MCF 10A (cell line): ENCODE measurements around the gene TRNP1. TPM values are rescaled to one million over a fixed set of nuclear protein-coding genes. Genes with fewer than 3 reads are reported as not detected.

Source experiments
- BruUV-seq: library from RNA; stranded (reverse); fragments of 400-500 nt; replicated peaks from 2 replicates; lab custom pipeline; 2021; lab: Mats Ljungman, UMichigan
- CTCF ChIA-PET: fragments of 300-600 bp; sonication (Branson Sonifier 250); formaldehyde crosslinking; extraction: SDS; loops from one replicate; lab custom pipeline; 2021; ENCODE audit warnings: antibody characterized with exemption, inconsistent platforms; lab: Yijun Ruan, JAX
- POLR2A ChIA-PET: fragments of 300-600, 350-650 bp; sonication (Branson Sonifier 250); formaldehyde crosslinking; extraction: SDS; loops from one replicate; lab custom pipeline; 2020; ENCODE audit warnings: antibody characterized with exemption, inconsistent platforms; lab: Yijun Ruan, JAX
- DNase-seq: peaks from one replicate; pipeline ENCODE4 v3.0.0-alpha.2; 2018; ENCODE audit not compliant: unreplicated experiment
- H3K27ac Mint-ChIP-seq: one replicate; pipeline ENCODE4 v1.8.0; 2022; ENCODE audit warnings: mild to moderate bottlenecking, low read depth, mixed read lengths; ENCODE audit not compliant: unreplicated experiment
- H3K27me3 Mint-ChIP-seq: one replicate; pipeline ENCODE4 v1.8.0; 2022; ENCODE audit warnings: mixed read lengths; ENCODE audit not compliant: insufficient read depth, unreplicated experiment
- H3K36me3 Mint-ChIP-seq: one replicate; pipeline ENCODE4 v1.8.0; 2022; ENCODE audit warnings: mild to moderate bottlenecking, moderate library complexity, mixed read lengths; ENCODE audit not compliant: insufficient read depth, unreplicated experiment
- H3K4me1 Mint-ChIP-seq: one replicate; pipeline ENCODE4 v1.8.0; 2022; ENCODE audit warnings: mixed read lengths; ENCODE audit not compliant: insufficient read depth, unreplicated experiment
- H3K4me3 Mint-ChIP-seq: one replicate; pipeline ENCODE4 v1.8.0; 2022; ENCODE audit warnings: mild to moderate bottlenecking, moderate library complexity, mixed read lengths; ENCODE audit not compliant: unreplicated experiment
- H3K9me3 Mint-ChIP-seq: one replicate; pipeline ENCODE4 v1.8.0; 2022; ENCODE audit warnings: mixed read lengths; ENCODE audit not compliant: unreplicated experiment
- CTCF ChIP-seq: fragments of 200-600 bp; IDR thresholded peaks from one replicate; pipeline ENCODE4 v1.8.0; 2022; ENCODE audit warnings: antibody characterized with exemption, mild to moderate bottlenecking; ENCODE audit not compliant: unreplicated experiment
- intact Hi-C: fragments of 100-400 bp; cut with micrococcal nuclease; formaldehyde crosslinking; loops from 2 replicates; pipeline ENCODE4 v1.14.1; 2022
- total RNA-seq: library from RNA; stranded (reverse); gene quantifications from 2 replicates; pipeline ENCODE4 v1.2.3, GENCODE V29; 2022

TRNP1 gene
- total RNA-seq, 1 experiment from 2014 or later = 59.2 TPM

GRCh38 chr1:26965213-26965612, 28.3 kb upstream of the TRNP1 start:
- Mint-ChIP-seq H3K9me3 (no peaks in the 10 kb centered on the region), H3K4me3 (no peak overlapping the region), H3K27ac (no peak overlapping the region), H3K36me3 (peaks cover 4% of the 10 kb centered on the region), H3K27me3 (no peaks in the 10 kb centered on the region), H3K4me1 (peaks cover 37% of the 10 kb centered on the region)
- BruUV-seq = no TSS peak
- intact Hi-C loops = no loop called here
- no peak for DNase-seq
- TF ChIP-seq CTCF = no peak
- CTCF ChIA-PET = interaction anchor here (2.3 to 5.0 kb wide), 2 partner anchors 13 to 30 kb away, joined by 8 to 72 read pairs; partner anchors contain the start of gene TRNP1
- POLR2A ChIA-PET = interaction anchor here (0.8 kb wide), 1 partner anchor 35 kb away, joined by 5 read pairs; no protein-coding TSS in a partner anchor

- ChIA-PET POLR2A (interaction anchor here (0.8 to 2.9 kb wide), 3 partner anchors 30 to 69 kb away, joined by 3 to 40 read pairs (median 5); partner anchors contain the start of gene TRNP1), CTCF (interaction anchor here (1.3 to 5.0 kb wide), 6 partner anchors 13 to 318 kb away, joined by 3 to 72 read pairs (median 24); partner anchors contain the start of gene TRNP1)
- H3K9me3 Mint-ChIP-seq = no peaks in the 10 kb centered on the region
Observed at GRCh38 chr1:26965628-26966027, 27.9 kb upstream of the TRNP1 start.

GRCh38 chr1:26970810-26971209, 22.7 kb upstream of the TRNP1 start:
- no peaks in the 10 kb centered on the region for H3K27me3 Mint-ChIP-seq
- ChIA-PET POLR2A (no interaction called here), CTCF (no interaction called here)
- H3K36me3 Mint-ChIP-seq = no peaks in the 10 kb centered on the region
- intact Hi-C loops = no loop called here
- no peaks in the 10 kb centered on the region for H3K9me3 Mint-ChIP-seq
- BruUV-seq = no TSS peak
- no peak overlapping the region for H3K27ac Mint-ChIP-seq
- no peak overlapping the region for H3K4me3 Mint-ChIP-seq
- no peak for DNase-seq
- no peak for TF ChIP-seq CTCF
- peaks cover 6% of the 10 kb centered on the region for H3K4me1 Mint-ChIP-seq

More at GRCh38 chr1:26965628-26966027, 27.9 kb upstream of the TRNP1 start:
- no peaks in the 10 kb centered on the region for H3K27me3 Mint-ChIP-seq
- H3K4me1 Mint-ChIP-seq = peaks cover 34% of the 10 kb centered on the region
- H3K4me3 Mint-ChIP-seq = no peak overlapping the region
- peaks cover 4% of the 10 kb centered on the region for H3K36me3 Mint-ChIP-seq
- intact Hi-C loops = no loop called here
- TF ChIP-seq CTCF = no peak
- no peak for DNase-seq
- BruUV-seq = no TSS peak
- no peak overlapping the region for H3K27ac Mint-ChIP-seq

- Mint-ChIP-seq H3K4me3 (no peak overlapping the region), H3K36me3 (no peaks in the 10 kb centered on the region)
- POLR2A ChIA-PET = no interaction called here
Observed at GRCh38 chr1:26971590-26971989, 21.9 kb upstream of the TRNP1 start.

More at GRCh38 chr1:26971590-26971989, 21.9 kb upstream of the TRNP1 start:
- H3K4me1 Mint-ChIP-seq = peaks cover 3% of the 10 kb centered on the region
- no peaks in the 10 kb centered on the region for H3K27me3 Mint-ChIP-seq
- DNase-seq = no peak
- CTCF ChIA-PET = interaction anchor here (1.1 kb wide), 1 partner anchor 14 kb away, joined by 3 read pairs; no protein-coding TSS in a partner anchor
- intact Hi-C loops = no loop called here
- TF ChIP-seq CTCF = no peak
- H3K27ac Mint-ChIP-seq = no peak overlapping the region
- no TSS peak for BruUV-seq
- no peaks in the 10 kb centered on the region for H3K9me3 Mint-ChIP-seq
